Testis (tissue), 3 donors: Measurements from ENCODE around the gene PRDX2. TPM values are rescaled to one million over a fixed set of nuclear protein-coding genes. Genes with fewer than 3 reads are reported as not detected.
A peak's percentile ranks its signal among the peaks of the same experiment; 100 is the strongest.

Experiments
- DNase-seq: peaks from one replicate; pipeline ENCODE4 v3.0.0-alpha.2; 2019
- H3K27ac ChIP-seq, 2 donors: fragments of 200-600 bp; sonication (generic); one replicate each; pipeline ENCODE4 v1.5.1; 2019
- H3K27me3 ChIP-seq: fragments of 200-600 bp; sonication (generic); one replicate; pipeline ENCODE4 v1.5.1; 2019
- H3K36me3 ChIP-seq: fragments of 200-600 bp; sonication (generic); one replicate; pipeline ENCODE4 v1.5.1; 2017; ENCODE audit warnings: low read depth; ENCODE audit errors: missing control alignments
- H3K4me1 ChIP-seq: fragments of 200-600 bp; sonication (generic); one replicate; pipeline ENCODE4 v1.5.1; 2019
- H3K4me3 ChIP-seq, 2 donors: fragments of 200-600 bp; sonication (generic); one replicate each; pipeline ENCODE4 v1.5.1; 2017 to 2019
- H3K9me3 ChIP-seq: fragments of 200-600 bp; sonication (generic); one replicate; pipeline ENCODE4 v1.5.1; 2017
- CTCF ChIP-seq, 3 experiments: fragments of 450-650 bp in 2 of 3; fragments of 200-600 bp in 1 of 3; sonication (generic) in 1 of 3; IDR thresholded peaks; one replicate each; pipeline ENCODE4 v1.5.1; 2016 to 2019; ENCODE audit warnings: antibody characterized with exemption in 3 of 3, mild to moderate bottlenecking in 2 of 3, moderate library complexity in 1 of 3
- POLR2A ChIP-seq: fragments of 450-650 bp; IDR thresholded peaks from one replicate; pipeline ENCODE4 v1.6.1; 2017; ENCODE audit warnings: antibody characterized with exemption, mild to moderate bottlenecking, moderate library complexity
- WGBS, 2 donors: methylation state at CpG; one replicate each; pipeline ENCODE4 v1.1.5; 2018; 5-methylcytosine and 5-hydroxymethylcytosine counted together
- intact Hi-C: fragments of 100-400 bp; cut with DNase I; formaldehyde crosslinking; loops from one replicate; pipeline ENCODE4 v1.15.1; 2023; ENCODE audit warnings: low total_unique reads
- polyA plus RNA-seq: library from polyadenylated mRNA; stranded (reverse); fragments of 350-450 nt; fragmentation: Illumina TruSeq; extraction: RNeasy Lipid Tissue Mini Kit (QIAGEN cat#74804); gene quantifications from one replicate; pipeline ENCODE4 v1.2.3, GENCODE V29; 2014; ENCODE audit warnings: low read depth, low replicate concordance; ENCODE audit not compliant: insufficient read depth
- total RNA-seq, 2 donors: library from RNA; depleted of rRNA; stranded (reverse); fragments of >200 nt; gene quantifications; one replicate each; pipeline ENCODE4 v1.2.3, GENCODE V29; 2016

Gene PRDX2
- total and polyA plus RNA-seq, 3 donors from 2014 or later, result 72.1 to 117 (median 87.1) TPM

- H3K4me1 ChIP-seq, result peaks cover 1% of the 10 kb centered on the region
- H3K4me3 ChIP-seq, result peak overlapping the region in 1 of 2 donors; percentile 26
- WGBS, 2 donors, result 13 to 20% methylated on average over 21 of the region's 21 CpGs
- H3K27ac ChIP-seq, result no peak overlapping the region
- peaks cover 2% of the 10 kb centered on the region for H3K27me3 ChIP-seq
- intact Hi-C loops, result no loop called here
- TF ChIP-seq CTCF (IDR thresholded peaks at IDR 0.05) (no peak), POLR2A (no peak)
- DNase-seq, result no peak
- no peaks in the 10 kb centered on the region for H3K36me3 ChIP-seq
- no peaks in the 10 kb centered on the region for H3K9me3 ChIP-seq
Observed at GRCh38 chr19:12838886-12839756, 37.5 kb upstream of the PRDX2 start.

- H3K27ac ChIP-seq, result no peak within 1 kb of the TSS
- WGBS, 2 donors, result 1% methylated on average over 18 to 51 of the region's 69 CpGs
- H3K36me3 ChIP-seq, result no peaks in the 10 kb centered on the region
- H3K4me1 ChIP-seq, result peaks cover 5% of the 10 kb centered on the region
- H3K9me3 ChIP-seq, result no peaks in the 10 kb centered on the region
- peak; percentile 45 for DNase-seq
- peak within 1 kb of the TSS in 1 of 2 donors; percentile 26 for H3K4me3 ChIP-seq
- peaks cover 6% of the 10 kb centered on the region for H3K27me3 ChIP-seq
- no peak for TF ChIP-seq POLR2A
- TF ChIP-seq CTCF (IDR thresholded peaks at IDR 0.05), result peak in 2 of 3 experiments; percentile 22 to 36
- intact Hi-C loops, result no loop called here
Observed at GRCh38 chr19:12838182-12838885, 36.7 kb upstream of the PRDX2 start, which contains the start of gene MAST1. MAST1 (plus strand) TSS chr19:12838515; CDS start chr19:12838573, 58 bp downstream.

GRCh38 chr19:12837225-12837624 is 35.6 kb upstream of the PRDX2 start:
- WGBS, 2 donors, result 40 to 60% methylated on average over 4 of the region's 4 CpGs
- no peak overlapping the region for H3K27ac ChIP-seq
- intact Hi-C loops, result no loop called here
- TF ChIP-seq POLR2A (no peak), CTCF (IDR thresholded peaks at IDR 0.05) (no peak)
- no peak overlapping the region for H3K4me3 ChIP-seq
- DNase-seq, result no peak
- peaks cover 6% of the 10 kb centered on the region for H3K27me3 ChIP-seq
- H3K9me3 ChIP-seq, result no peaks in the 10 kb centered on the region
- peaks cover 5% of the 10 kb centered on the region for H3K4me1 ChIP-seq
- no peaks in the 10 kb centered on the region for H3K36me3 ChIP-seq

- Histone ChIP-seq H3K9me3 (no peaks in the 10 kb centered on the region), H3K27ac (no peak overlapping the region), H3K4me3 (no peak overlapping the region), H3K4me1 (peaks cover 5% of the 10 kb centered on the region), H3K27me3 (peaks cover 6% of the 10 kb centered on the region), H3K36me3 (no peaks in the 10 kb centered on the region)
- 3 to 8% methylated on average over 6 of the region's 6 CpGs for WGBS, 2 donors
- TF ChIP-seq POLR2A, result no peak
- no peak for TF ChIP-seq CTCF (IDR thresholded peaks at IDR 0.05)
- no peak for DNase-seq
- intact Hi-C loops, result no loop called here
Observed at GRCh38 chr19:12836529-12836863, 34.9 kb upstream of the PRDX2 start.
